IPS-11a (cell line): Measurements from ENCODE around the gene BACH2.
"Not testable (repeated sequence)": the region's sequence is repeated elsewhere in the genome, so short reads cannot be mapped to it uniquely, and the experiment has no call there.

Source experiments
- H3K4me3 ChIP-seq: one replicate; pipeline ENCODE4 v1.5.1; 2013; ENCODE audit warnings: low read depth, low read length, control low read depth

Gene BACH2

DNA sequence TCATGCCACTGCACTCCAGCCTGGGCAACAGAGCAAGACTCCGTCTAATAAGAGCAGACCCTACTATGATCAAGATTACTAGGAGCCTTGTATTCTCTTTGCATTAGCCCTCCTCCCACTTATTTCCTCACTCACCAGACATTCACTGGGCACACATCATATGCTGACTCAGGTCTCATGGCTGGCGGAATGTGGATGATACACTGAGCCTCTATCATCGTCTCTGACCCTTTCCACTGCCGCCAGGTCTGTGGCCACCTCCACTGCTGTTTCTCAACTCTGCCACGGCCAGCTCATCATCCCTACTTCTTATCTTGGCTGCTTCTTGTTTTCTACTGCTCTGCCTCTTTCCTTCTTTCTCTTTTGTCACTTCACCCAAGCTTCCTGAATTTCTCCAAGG lies 161.0 kb downstream of the BACH2 start:
- H3K4me3 ChIP-seq, result no peak overlapping the region

DNA sequence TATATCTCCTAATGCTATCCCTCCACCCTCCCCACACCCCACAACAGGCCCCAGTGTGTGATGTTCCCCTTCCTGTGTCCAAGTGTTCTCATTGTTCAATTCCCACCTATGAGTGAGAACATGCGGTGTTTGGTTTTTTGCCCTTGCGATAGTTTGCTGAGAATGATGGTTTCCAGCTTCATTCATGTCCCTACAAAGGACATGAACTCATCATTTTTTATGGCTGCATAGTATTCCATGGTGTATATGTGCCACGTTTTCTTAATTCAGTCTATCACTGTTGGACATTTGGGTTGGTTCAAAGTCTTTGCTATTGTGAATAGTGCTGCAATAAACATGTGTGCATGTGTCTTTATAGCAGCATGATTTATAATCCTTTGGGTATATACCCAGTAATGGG lies 163.0 kb downstream of the BACH2 start:
- not testable (repeated sequence) for H3K4me3 ChIP-seq

DNA sequence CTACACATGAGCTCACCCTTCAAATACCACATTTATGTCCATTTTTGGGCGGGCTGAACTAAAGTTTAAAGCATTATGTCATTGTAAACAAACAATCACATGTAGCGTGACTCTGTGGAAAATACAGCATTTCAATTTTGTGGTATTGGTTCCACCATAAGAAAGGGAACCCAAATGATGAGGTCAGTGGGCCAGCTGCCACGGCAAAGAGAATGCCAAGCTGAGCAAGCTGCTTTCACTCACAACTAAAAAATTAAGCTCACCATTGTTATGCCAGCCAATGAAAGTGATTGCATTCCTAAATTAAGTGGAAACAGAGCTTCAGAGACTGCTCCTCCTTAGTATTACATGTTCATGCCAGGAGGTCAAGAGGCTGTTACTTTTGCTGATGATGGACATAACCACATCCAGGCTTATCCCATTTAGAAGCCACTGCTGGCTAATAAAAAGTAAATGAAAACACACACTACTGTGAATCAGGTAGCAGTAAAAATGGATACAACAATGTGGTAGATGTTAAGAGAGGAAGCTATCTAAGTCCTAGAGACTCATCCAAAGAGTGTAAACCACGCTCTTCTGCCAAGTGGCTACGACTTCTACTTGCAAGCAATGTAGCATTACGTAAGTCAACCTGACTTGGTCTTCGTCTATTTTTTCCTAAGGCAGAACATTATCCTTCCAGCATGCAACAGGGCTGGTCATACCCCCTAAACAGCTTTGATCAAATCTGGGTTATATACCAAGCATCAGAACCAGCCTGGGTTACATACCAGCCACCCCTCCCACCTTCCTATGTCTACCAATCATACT lies 164.8 kb downstream of the BACH2 start:
- no peak overlapping the region for H3K4me3 ChIP-seq

DNA sequence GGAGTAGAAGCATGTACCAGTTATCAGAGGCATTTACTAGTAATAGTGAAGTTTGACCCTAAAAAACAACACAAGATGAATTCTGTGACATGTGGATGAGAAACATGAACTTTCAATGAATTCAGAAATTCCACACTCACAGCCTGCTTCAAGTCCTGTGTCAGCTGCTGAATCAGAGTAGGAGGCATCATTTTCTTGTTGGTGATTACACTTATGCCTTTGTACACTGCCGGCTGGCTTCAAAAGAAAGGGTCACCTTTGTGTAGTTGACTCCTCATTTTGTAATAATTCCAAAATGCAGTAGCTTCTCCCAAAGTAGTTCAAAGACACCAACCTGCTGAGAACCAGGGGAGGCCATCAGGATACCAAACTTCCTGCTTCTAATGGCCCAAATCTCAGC lies 165.5 kb downstream of the BACH2 start:
- H3K4me3 ChIP-seq, result no peak overlapping the region

DNA sequence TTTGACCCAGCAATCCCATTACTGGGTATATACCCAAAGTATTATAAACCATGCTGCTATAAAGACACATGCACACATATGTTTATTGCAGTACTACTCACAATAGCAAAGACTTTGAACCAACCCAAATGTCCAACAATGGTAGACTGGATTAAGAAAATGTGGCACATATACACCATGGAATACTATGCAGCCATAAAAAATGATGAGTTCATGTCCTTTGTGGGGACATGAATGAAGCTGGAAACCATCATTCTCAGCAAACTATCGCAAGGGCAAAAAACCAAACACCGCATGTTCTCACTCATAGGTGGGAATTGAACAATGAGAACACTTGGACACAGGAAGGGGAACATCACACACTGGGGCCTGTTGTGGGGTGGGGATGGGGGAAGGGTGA lies 168.0 kb downstream of the BACH2 start:
- not testable (repeated sequence) for H3K4me3 ChIP-seq

DNA sequence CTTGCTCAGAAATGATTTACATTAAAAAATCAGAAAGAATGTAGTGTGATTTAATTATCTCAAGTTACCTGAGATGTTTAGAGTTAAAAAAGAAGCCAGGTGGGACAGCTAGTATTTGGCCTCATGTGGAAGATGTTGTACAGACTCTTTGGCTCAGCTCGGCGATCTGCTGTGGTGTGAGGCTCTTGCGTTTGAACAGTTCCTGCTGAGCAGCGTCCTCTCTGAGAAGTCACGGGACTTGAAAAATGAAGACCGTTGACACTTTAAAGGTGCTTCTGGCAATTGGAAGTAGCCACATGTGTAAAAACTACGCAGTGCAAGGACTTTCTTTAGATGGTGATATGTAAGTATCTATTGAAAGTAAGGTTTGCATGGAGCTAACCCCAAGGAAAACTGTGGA lies 169.0 kb downstream of the BACH2 start:
- H3K4me3 ChIP-seq, result no peak overlapping the region

DNA sequence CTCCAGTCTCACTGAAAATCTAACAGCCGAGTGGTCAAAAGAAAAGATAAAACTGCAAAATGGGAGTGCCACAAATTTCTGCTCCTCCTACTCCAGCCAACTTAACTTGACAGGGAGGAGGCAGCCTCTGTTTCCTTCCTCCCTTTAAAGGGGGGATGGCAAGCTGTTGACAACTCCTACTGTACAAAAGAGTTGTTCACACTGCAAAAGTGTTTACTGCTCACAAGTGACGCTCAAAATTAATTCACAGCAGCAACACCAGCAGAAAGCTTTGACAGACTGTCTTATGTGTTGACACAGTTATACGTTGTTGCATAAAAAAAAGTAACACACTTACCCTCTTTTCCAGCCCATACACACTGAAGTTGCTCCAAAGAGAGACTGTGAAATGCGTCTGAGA lies 169.8 kb downstream of the BACH2 start:
- no peak overlapping the region for H3K4me3 ChIP-seq

DNA sequence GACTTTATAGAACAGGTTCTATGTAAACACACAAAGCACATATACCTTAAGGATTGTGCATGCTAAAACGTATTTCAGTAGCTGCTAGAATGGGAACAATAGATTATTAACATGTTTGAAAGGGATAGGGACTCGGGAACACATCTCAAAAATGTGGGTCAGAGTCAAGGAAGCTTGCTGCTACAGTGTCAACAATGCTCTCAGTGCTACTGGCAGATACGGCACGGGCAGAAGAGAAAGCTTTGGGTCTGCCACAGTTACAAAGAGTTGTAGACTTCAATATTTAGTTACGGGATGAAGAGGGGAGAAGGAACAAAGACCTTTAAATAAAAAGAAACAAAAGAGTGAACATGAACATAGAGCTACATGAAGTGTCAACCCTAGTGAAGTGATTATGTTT lies 170.5 kb downstream of the BACH2 start:
- H3K4me3 ChIP-seq, result no peak overlapping the region

DNA sequence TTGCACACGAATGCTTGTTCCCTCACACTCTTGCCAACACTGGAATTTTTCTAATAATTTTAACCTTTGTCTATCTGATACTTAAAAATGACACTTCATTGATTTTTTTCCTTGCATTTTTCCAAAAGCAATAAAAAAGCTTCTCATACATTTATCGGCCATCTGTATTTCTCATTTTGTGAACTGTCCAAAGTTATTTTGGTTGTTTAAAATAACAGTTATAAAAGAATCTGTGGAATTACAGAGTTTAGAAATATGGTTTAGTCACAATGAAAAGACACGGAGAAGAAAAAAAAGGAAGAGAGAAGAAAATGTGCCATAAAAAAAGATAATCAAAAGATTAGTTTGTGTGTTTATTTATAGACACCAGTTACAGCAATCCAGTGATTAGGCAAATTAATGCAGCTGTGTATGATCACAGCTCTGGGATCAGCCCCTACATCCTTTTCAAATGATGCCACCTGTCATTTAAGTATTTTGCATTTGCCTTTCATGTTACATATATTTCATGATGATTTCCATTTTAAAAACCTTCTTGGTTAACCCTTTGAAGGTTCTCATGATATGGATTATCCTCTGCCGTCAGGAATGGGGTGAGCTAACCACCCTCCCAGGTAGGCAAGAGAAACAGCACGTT lies 171.7 kb downstream of the BACH2 start:
- H3K4me3 ChIP-seq, result no peak overlapping the region

DNA sequence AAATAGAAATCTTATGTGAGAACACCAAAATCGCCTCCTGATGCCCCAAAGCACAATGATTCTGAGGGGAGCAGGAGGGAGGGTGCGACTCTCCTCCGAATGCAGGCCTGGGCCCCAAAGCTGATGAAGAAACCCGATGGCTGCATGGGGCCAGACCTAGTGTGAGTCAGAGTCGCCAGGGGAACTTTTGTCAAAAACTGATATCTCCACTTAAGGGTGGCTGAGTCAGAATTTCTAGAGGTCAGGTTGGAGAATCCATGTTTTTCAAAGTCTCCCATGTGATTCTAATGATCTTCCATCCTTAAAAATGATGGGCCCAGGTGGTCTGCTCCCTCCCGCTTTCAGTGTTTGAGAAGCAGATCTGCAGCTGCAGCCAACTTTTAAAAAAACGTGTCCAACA lies 172.8 kb downstream of the BACH2 start:
- no peak overlapping the region for H3K4me3 ChIP-seq

DNA sequence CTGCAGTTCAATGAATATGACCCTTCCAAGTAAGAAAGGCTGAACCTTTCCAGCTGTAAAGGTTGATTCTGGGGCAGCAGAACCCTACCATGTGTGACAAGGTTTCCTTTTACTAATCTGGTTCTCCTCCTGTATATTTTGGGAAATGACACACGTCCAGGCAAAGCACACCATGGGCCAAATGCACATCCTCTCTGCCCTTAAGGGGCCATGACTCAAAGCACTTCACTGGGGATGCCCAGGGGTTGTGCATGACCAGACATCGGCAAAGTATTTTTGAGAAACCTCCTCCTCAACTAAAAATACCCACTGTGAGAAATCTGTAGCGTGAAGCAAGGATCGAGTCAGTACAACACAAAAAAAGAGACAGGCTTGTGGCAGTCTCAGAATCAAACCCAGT lies 174.7 kb downstream of the BACH2 start:
- H3K4me3 ChIP-seq, result no peak overlapping the region

DNA sequence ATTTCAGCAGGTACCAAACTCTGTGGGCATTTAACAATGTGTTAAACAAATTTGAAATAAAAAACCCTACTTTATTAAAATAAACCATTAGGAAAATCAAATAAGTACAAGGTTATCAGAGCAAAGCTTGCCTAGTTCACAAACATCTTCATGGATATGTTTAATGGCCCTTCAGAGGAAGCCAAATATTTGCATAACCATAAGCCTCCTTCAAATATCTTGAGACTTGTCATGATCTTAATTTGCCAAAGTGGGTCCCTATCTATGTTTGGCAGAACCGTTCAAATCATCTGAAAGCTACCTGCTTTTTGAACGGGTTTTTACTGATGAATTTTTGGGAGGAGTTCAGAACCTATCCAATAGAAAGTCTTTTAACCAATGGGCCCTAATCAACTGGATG lies 176.3 kb downstream of the BACH2 start:
- no peak overlapping the region for H3K4me3 ChIP-seq

DNA sequence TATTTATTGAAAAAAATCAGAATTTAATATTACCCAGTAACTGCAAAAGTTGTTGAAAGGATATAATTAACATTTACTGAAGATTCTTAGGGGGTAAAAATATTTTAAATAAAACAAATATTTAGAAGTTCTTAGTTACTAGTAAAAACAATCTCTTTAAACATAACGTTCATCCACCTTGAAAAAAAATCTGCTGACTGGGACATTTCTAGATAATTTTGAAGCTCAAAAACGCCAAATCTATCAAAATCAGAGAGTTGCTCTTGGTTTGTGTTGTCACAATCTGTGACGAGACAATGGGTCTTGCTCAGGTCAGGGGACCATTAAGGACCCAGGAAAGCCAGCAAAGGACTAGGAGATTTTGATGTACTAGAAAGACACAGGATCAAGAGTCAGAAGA lies 177.0 kb downstream of the BACH2 start:
- H3K4me3 ChIP-seq, result no peak overlapping the region

DNA sequence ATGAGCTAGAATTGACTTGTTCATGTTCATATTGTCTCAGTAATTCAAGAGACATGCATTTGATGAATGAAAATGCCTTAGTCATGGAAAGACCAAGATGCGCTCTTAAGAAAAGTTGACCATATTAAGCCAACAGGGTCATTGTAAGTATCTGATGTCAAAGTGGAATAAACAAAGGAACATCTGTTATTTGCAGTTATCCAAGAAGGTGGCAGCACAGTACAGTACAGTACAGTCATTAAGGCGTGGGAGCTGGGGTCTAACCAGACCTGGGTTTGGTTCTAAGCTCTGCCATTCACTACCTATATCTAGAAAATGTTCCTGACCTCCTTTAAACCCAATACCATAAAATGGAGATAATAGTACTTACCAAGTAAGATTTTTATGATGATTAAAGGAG lies 178.1 kb downstream of the BACH2 start:
- no peak overlapping the region for H3K4me3 ChIP-seq

DNA sequence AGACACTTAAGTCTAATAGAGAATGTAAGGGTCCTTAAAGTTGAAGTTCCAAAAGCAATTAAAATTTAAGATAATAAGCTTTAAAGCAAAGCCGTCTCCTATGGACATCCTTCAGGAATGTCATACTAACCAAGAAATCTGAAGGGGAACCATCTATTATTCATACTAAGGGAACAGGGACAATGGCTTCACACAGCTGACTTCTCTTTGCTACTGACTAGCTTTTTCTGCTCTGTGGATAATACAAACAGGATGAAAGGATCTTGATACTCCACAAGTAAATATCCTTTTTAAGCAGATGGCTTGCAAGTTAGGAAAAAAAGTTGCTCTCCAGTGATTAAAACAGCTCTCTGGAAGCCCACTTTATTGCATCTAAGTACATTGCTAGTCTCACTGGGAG lies 178.6 kb downstream of the BACH2 start:
- no peak overlapping the region for H3K4me3 ChIP-seq

DNA sequence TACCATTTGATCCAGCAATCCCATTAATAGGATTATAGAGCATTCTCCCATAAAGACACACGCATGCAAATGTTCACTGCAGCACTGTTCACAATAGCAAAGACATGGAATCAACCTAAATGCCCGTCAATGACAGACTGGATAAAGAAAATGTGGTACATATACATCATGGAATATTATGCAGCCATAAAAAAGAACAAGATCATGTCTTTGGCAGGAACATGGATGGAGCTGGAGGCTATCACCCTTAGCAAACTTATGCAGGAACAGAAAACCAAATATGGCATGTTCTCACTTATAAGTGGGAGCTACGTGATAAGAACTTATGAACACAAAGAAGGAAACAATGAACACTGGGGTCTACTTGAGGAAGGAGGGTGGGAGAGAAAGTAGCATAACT lies 180.5 kb downstream of the BACH2 start:
- H3K4me3 ChIP-seq, result not testable (repeated sequence)

DNA sequence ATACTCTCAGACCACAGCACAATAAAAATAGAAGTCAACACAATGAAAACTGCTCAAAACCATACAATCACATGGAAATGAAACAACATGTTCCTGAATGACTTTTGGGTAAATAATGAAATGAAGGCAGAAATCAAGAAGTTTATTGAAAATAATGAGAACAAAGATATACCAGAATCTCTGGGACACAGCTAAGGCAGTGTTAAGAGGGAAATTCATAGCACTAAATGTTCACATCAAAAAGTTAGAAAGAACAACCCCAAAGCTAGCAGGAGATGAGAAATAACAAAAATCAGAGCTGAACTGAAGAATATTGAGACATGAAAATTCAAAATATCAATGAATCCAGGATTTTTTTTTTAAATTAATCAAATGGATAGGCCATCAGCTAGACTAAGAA lies 183.3 kb downstream of the BACH2 start:
- H3K4me3 ChIP-seq, result no peak overlapping the region

DNA sequence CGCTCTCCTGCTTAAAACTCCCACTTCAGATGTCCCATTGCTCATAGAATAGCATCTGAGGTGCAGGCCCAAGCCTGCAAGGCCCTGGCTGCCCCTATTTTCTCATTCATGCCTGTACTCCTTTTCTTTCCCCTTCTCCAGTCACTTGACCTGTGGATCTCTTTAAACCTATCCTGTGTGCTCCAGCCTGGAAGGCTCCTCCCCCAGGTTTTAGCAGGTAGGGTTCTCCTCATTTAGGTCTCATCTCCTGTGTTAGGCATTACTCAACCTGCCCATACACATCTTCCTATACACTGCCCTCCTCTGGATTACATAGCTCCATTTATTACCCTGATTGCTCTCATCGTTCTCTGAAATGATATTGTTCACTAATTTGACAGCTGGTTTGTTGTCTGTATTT lies 185.3 kb downstream of the BACH2 start:
- H3K4me3 ChIP-seq, result no peak overlapping the region

DNA sequence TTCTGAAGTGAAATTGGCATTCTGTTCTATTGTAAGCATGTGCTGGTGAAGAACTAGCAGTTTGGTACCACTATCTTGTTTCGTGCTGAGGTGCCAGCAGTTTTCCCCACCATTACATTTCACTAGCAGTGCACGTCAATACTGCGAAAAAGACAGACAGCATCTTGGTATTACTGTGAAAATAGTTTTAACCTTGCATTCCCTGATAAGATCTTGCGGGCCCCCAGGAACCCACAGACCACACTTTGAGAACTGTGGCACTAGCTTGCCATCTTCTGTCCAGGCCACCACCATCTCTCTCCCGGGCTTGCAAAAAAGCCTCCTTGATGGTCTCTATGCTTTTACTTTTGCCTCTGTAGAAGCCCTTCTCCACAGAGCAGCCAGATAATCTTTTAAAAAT lies 185.7 kb downstream of the BACH2 start:
- no peak overlapping the region for H3K4me3 ChIP-seq

DNA sequence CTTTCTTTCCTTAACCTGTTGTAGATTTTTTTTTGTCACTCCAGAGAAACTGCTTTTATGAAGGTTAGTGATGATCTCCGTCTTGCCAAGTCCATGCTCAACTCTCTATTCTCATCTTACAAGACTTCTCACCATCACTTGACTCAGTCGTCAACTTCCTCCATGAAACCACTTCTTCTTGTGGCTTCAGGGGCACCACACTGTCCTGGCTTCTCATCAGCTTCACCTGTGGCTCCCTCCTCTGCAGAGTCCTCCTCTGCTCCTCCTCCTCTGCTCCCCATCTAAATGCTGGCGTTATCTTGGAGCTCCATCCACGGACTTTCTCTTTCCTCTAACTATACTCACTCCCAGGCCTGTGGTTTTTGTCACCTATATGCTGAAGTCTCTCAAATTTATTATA lies 187.5 kb downstream of the BACH2 start:
- no peak overlapping the region for H3K4me3 ChIP-seq

DNA sequence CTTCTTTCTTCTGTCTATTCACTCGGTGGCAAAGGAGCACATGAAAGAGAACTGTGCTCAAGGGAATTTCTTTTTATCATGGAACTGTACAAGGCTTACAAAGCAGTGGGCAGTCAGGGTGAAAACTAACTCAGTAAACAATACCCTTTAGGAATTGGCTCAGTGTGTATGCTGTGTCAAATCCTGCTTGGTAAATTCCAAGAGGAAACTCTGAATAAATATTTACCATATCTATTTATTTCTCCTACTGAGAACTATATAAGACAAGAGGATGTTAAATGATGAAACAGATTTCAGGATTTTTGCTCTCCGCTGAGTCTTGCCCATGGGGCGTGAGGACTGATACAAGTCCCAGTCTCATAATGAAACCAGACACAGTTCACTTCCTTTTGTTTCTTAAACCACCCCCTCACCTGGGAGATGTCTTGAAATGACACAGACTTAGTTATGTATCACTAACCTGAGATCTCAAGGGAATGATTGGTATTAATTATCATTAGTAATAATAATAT lies 188.8 kb downstream of the BACH2 start:
- no peak overlapping the region for H3K4me3 ChIP-seq

DNA sequence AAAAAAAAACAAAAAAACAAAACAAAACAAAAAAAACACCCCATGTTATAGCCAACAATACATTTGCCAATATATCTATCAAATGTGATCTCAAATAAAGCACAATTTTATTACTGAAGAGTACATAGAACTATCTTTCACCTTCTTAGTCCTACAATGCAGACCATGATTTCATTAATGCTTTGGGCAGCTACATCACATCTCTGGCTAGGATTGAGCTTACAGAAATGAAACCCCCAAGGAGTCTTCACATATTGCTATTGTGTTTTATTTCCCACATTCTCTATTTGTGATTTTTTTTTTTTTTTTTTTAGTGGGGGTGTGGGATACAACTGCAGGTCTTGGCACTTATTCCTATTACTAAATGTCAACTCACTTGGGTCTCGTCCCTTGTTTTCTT lies 189.3 kb downstream of the BACH2 start:
- H3K4me3 ChIP-seq, result no peak overlapping the region

DNA sequence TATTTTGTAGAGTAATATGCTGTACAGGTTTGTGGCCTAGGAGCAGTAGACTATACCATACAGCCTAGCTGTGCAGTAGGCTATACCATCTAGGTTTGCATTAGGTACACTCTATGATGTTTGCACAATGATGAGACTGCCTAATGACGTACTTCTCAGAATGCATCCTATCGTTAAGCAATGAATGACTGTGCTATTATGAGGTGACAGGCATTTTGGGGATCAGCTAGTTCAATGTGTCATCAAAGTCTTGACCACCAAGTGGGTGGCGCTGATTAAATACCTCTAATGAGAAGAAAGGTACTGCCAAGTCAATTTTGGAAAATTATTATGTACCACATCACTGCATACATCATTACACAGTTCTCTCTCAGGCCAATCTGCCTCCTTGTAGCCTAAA lies 190.2 kb downstream of the BACH2 start:
- no peak overlapping the region for H3K4me3 ChIP-seq
